ENCODE results near the gene CTCF.

CTCF gene

DNA sequence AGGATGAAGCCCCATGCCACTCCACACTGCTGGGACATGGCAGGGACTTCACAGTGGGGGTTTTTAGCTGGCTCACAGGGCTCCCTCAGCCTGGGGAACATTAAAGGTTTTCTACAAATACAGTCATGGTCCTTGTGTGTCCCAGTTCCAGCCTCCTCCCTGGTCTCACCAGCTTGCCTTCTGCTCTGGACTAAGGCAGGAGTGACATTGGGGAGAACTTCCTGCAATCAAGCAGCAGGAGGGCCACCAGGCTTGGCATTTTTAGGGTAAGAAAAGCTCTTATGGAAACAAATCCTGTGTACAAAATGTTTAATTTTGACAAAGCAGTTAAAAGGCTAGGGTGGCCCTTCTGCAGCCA, 100.3 kb downstream of the CTCF start:
- no peak for DNase-seq (ENCODE audit: low spot score)
- CTCF ChIA-PET = interaction anchor here (1.0 to 2.3 kb wide), 2 partner anchors 10 to 141 kb away, joined by 3 to 11 read pairs; no protein-coding TSS in a partner anchor
- TF ChIP-seq, protein P1, sequence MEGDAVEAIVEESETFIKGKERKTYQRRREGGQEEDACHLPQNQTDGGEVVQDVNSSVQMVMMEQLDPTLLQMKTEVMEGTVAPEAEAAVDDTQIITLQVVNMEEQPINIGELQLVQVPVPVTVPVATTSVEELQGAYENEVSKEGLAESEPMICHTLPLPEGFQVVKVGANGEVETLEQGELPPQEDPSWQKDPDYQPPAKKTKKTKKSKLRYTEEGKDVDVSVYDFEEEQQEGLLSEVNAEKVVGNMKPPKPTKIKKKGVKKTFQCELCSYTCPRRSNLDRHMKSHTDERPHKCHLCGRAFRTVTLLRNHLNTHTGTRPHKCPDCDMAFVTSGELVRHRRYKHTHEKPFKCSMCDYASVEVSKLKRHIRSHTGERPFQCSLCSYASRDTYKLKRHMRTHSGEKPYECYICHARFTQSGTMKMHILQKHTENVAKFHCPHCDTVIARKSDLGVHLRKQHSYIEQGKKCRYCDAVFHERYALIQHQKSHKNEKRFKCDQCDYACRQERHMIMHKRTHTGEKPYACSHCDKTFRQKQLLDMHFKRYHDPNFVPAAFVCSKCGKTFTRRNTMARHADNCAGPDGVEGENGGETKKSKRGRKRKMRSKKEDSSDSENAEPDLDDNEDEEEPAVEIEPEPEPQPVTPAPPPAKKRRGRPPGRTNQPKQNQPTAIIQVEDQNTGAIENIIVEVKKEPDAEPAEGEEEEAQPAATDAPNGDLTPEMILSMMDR (conservative IDR thresholded peaks at IDR 0.05; ENCODE audit: low read depth) = no peak
- H3K27ac ChIP-seq = peak overlapping the region; percentile 80
- POLR2A ChIA-PET (ENCODE audit: low non-redundant PET) = no interaction called here

GRCh38 chr16:67663151-67663876, 101.0 kb downstream of the CTCF start:
- H3K27ac ChIP-seq = peak overlapping the region; percentile 80
- TF ChIP-seq, protein P1 (conservative IDR thresholded peaks at IDR 0.05; ENCODE audit: low read depth) = peak; percentile 24; the same call in 1 of the 2 replicates
- POLR2A ChIA-PET (ENCODE audit: low non-redundant PET) = interaction anchor here (0.6 kb wide), 2 partner anchors 134 to 159 kb away, joined by 3 read pairs; no protein-coding TSS in a partner anchor
- CTCF ChIA-PET = interaction anchor here (0.5 to 2.3 kb wide), 6 partner anchors 12 to 142 kb away, joined by 3 to 11 read pairs (median 4); no protein-coding TSS in a partner anchor
- no peak for DNase-seq (ENCODE audit: low spot score)

- peak overlapping the region; percentile 80 for H3K27ac ChIP-seq
Measured at GRCh38 chr16:67663877-67664222, 101.5 kb downstream of the CTCF start.

DNA sequence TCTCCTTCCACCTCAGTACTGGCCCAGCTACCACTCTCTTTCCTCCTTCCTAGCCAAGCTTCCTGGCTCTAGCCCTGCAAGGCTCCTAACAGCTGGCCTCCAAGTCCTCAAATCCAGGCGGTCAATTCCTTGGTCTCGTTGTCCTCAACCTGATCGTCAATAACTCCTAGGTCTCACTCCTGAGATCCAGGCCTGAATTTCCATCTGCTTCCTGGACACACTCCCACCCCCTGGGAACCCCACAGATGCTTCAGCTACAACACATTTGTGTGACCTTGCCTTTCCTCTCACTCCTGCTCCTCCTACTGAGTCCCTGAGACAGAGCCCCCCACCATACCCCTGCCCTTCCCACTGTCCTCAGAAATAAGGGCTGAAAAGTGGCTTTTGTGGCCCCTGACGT, 101.9 kb downstream of the CTCF start:
- DNase-seq (ENCODE audit: low spot score) = no peak
- ChIA-PET CTCF (interaction anchor here (0.5 to 2.3 kb wide), 4 partner anchors 23 to 143 kb away, joined by 3 to 11 read pairs (median 4); no protein-coding TSS in a partner anchor), POLR2A (ENCODE audit: low non-redundant PET) (interaction anchor here (0.6 kb wide), 1 partner anchor 135 kb away, joined by 3 read pairs; no protein-coding TSS in a partner anchor)
- TF ChIP-seq, protein P1 (conservative IDR thresholded peaks at IDR 0.05; ENCODE audit: low read depth) = no peak
- H3K27ac ChIP-seq = peak overlapping the region; percentile 80

More at GRCh38 chr16:67663877-67664222, 101.5 kb downstream of the CTCF start:
- POLR2A ChIA-PET (ENCODE audit: low non-redundant PET) = interaction anchor here (0.6 kb wide), 1 partner anchor 135 kb away, joined by 3 read pairs; no protein-coding TSS in a partner anchor
- TF ChIP-seq, protein P1 (conservative IDR thresholded peaks at IDR 0.05; ENCODE audit: low read depth) = no peak; the same call in 1 of the 2 replicates
- CTCF ChIA-PET = interaction anchor here (0.5 to 2.3 kb wide), 6 partner anchors 11 to 143 kb away, joined by 3 to 11 read pairs (median 4); no protein-coding TSS in a partner anchor
- no peak for DNase-seq (ENCODE audit: low spot score)

DNA sequence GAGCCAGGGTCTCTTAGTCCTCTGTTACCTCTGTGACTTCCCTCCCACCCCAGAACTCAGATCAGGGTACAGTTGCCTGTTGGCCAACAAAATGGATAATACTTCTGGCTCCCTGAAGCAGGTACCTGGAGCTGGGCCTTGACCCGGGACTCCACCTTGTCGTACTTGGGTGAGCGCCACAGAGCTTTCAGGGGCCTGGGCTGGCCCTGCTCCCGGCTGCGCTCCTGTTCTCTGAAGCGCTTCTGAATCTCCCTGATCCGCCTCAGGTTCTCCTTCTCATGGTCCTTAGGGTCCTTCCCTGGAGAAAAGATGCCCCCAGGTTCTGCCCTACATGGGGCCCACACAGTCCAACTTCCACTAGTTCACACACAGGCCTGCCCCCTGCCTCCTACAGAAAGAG, 102.5 kb downstream of the CTCF start:
- no peak for DNase-seq (ENCODE audit: low spot score)
- TF ChIP-seq, protein P1 (conservative IDR thresholded peaks at IDR 0.05; ENCODE audit: low read depth) = no peak
- CTCF ChIA-PET = no interaction called here
- POLR2A ChIA-PET (ENCODE audit: low non-redundant PET) = no interaction called here
- peak overlapping the region; percentile 80 for H3K27ac ChIP-seq

GRCh38 chr16:67665598-67665997, 103.3 kb downstream of the CTCF start:
- no peak for DNase-seq (ENCODE audit: low spot score)
- POLR2A ChIA-PET (ENCODE audit: low non-redundant PET) = no interaction called here
- CTCF ChIA-PET = interaction anchor here (0.5 to 1.2 kb wide), 2 partner anchors 151 to 268 kb away, joined by 3 read pairs; no protein-coding TSS in a partner anchor
- TF ChIP-seq, protein P1 (conservative IDR thresholded peaks at IDR 0.05; ENCODE audit: low read depth) = no peak
- peak overlapping the region; percentile 80 for H3K27ac ChIP-seq
